Suprapubic skin (tissue), 4 donors: Measurements from ENCODE around the gene IGLL5. TPM values are rescaled to one million over a fixed set of nuclear protein-coding genes. Genes with fewer than 3 reads are reported as not detected.

Experiments used
- DNase-seq, 2 donors: peaks; one replicate each; pipeline ENCODE4 v3.0.0-alpha.2; 2019; ENCODE audit warnings: low spot score in 2 of 2
- H3K27ac ChIP-seq: fragments of 200-600 bp; sonication (generic); one replicate; pipeline ENCODE4 v1.5.1; 2019
- H3K27me3 ChIP-seq: fragments of 200-600 bp; sonication (generic); one replicate; pipeline ENCODE4 v1.5.1; 2019
- H3K36me3 ChIP-seq: fragments of 200-600 bp; sonication (generic); one replicate; pipeline ENCODE4 v1.5.1; 2019
- H3K4me1 ChIP-seq: fragments of 200-600 bp; sonication (generic); one replicate; pipeline ENCODE4 v1.5.1; 2019
- H3K4me3 ChIP-seq: fragments of 200-600 bp; sonication (generic); one replicate; pipeline ENCODE4 v1.5.1; 2019; ENCODE audit warnings: mild to moderate bottlenecking
- H3K9me3 ChIP-seq: fragments of 200-600 bp; sonication (generic); one replicate; pipeline ENCODE4 v1.5.1; 2019
- EP300 ChIP-seq: sonication (generic); formaldehyde crosslinking; IDR thresholded peaks from one replicate; pipeline ENCODE4 v1.6.1; 2017; ENCODE audit warnings: antibody characterized with exemption
- POLR2A ChIP-seq, 2 donors: fragments of 450-650 bp; IDR thresholded peaks; one replicate each; pipeline ENCODE4 v1.6.1; 2017; ENCODE audit warnings: antibody characterized with exemption in 2 of 2, mild to moderate bottlenecking in 2 of 2, moderate library complexity in 2 of 2
- POLR2AphosphoS5 ChIP-seq, 3 donors: sonication (generic); formaldehyde crosslinking; IDR thresholded peaks; one replicate each; pipeline ENCODE4 v1.6.1; 2017; ENCODE audit warnings: antibody characterized with exemption in 3 of 3
- WGBS: methylation state at CpG from one replicate; pipeline ENCODE4 v1.1.5; 2018; 5-methylcytosine and 5-hydroxymethylcytosine counted together
- total RNA-seq, 4 donors: library from RNA; depleted of rRNA; stranded (reverse); fragments of >200 nt; gene quantifications; one replicate each; pipeline ENCODE4 v1.1.0, GENCODE V29; 2016
- TF ChIP-seq, protein P1 (sequence below), 2 donors: fragments of 200-600 bp in 1 of 2; fragments of 450-650 bp in 1 of 2; sonication (generic) in 1 of 2; IDR thresholded peaks; one replicate each; pipeline ENCODE4 v1.5.1; 2016 to 2019; ENCODE audit warnings: antibody characterized with exemption in 2 of 2, mild to moderate bottlenecking in 1 of 2, moderate library complexity in 1 of 2

IGLL5 gene
- total RNA-seq, 4 donors from 2014 or later: not detected

- H3K4me3 ChIP-seq: no peak overlapping the region
- TF ChIP-seq, protein P1, sequence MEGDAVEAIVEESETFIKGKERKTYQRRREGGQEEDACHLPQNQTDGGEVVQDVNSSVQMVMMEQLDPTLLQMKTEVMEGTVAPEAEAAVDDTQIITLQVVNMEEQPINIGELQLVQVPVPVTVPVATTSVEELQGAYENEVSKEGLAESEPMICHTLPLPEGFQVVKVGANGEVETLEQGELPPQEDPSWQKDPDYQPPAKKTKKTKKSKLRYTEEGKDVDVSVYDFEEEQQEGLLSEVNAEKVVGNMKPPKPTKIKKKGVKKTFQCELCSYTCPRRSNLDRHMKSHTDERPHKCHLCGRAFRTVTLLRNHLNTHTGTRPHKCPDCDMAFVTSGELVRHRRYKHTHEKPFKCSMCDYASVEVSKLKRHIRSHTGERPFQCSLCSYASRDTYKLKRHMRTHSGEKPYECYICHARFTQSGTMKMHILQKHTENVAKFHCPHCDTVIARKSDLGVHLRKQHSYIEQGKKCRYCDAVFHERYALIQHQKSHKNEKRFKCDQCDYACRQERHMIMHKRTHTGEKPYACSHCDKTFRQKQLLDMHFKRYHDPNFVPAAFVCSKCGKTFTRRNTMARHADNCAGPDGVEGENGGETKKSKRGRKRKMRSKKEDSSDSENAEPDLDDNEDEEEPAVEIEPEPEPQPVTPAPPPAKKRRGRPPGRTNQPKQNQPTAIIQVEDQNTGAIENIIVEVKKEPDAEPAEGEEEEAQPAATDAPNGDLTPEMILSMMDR (IDR thresholded peaks at IDR 0.05): no peak
- TF ChIP-seq EP300 (no peak), POLR2A (IDR thresholded peaks at IDR 0.05) (no peak), POLR2AphosphoS5 (IDR thresholded peaks at IDR 0.05) (no peak)
- H3K4me1 ChIP-seq: no peaks in the 10 kb centered on the region
- 68% methylated on average over 5 of the region's 5 CpGs for WGBS
- no peak overlapping the region for H3K27ac ChIP-seq
- H3K36me3 ChIP-seq: no peaks in the 10 kb centered on the region
- no peaks in the 10 kb centered on the region for H3K27me3 ChIP-seq
- no peak for DNase-seq
- no peaks in the 10 kb centered on the region for H3K9me3 ChIP-seq
Observed at GRCh38 chr22:22913989-22914388, 26.4 kb downstream of the IGLL5 start.

GRCh38 chr22:22914726-22915669 is 27.4 kb downstream of the IGLL5 start:
- H3K4me1 ChIP-seq: no peaks in the 10 kb centered on the region
- H3K27ac ChIP-seq: no peak overlapping the region
- TF ChIP-seq, protein P1 (IDR thresholded peaks at IDR 0.05): no peak
- TF ChIP-seq POLR2A (IDR thresholded peaks at IDR 0.05): no peak
- no peak for TF ChIP-seq EP300
- TF ChIP-seq POLR2AphosphoS5 (IDR thresholded peaks at IDR 0.05): no peak
- no peak for DNase-seq
- no peaks in the 10 kb centered on the region for H3K27me3 ChIP-seq
- H3K36me3 ChIP-seq: no peaks in the 10 kb centered on the region
- no peak overlapping the region for H3K4me3 ChIP-seq
- no peaks in the 10 kb centered on the region for H3K9me3 ChIP-seq
- 81% methylated on average over 9 of the region's 11 CpGs for WGBS

GRCh38 chr22:22915670-22916035 is 28.0 kb downstream of the IGLL5 start:
- no peak overlapping the region for H3K27ac ChIP-seq
- H3K36me3 ChIP-seq: no peaks in the 10 kb centered on the region
- H3K4me1 ChIP-seq: no peaks in the 10 kb centered on the region
- TF ChIP-seq POLR2AphosphoS5 (IDR thresholded peaks at IDR 0.05) (no peak), POLR2A (IDR thresholded peaks at IDR 0.05) (no peak), EP300 (no peak)
- TF ChIP-seq, protein P1 (IDR thresholded peaks at IDR 0.05): no peak
- DNase-seq: no peak
- no peaks in the 10 kb centered on the region for H3K27me3 ChIP-seq
- H3K9me3 ChIP-seq: no peaks in the 10 kb centered on the region
- no peak overlapping the region for H3K4me3 ChIP-seq
- 76% methylated on average over 6 of the region's 6 CpGs for WGBS

DNA sequence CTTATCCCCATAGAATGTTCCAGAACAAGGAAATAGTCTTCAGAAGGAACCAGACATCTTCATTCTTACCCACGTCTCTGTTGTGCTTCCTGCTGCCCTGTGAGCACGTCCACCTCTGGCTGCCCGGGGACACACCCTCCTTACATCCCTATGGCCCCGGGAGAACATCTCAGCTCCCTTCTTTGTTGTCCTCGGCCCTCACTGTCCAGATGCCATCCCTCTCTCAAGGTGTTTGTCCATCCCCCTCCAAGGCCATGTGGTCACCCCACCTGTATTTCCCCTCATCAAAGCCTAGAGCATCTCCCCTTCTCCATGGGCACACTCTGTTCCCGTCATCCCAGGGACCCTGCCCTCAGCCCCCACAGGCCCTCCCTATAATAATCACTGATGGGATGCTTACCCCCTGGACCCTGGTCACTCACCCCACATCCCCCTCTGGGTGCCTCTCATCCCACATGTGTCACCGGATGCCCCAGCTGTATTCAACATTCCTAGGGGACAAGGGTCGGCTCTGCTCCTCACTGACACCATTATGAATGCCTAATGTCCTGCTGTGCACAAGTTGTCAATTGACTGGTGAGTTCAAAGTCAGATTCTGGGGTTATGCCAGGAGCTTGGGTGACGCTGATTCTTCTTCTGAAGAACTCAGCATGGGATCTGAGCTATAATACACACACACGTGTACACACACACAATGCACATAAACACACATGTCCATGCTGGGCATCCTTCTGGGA is 28.8 kb downstream of the IGLL5 start:
- 77% methylated on average over 10 of the region's 10 CpGs for WGBS
- Histone ChIP-seq H3K27me3 (no peaks in the 10 kb centered on the region), H3K4me1 (no peaks in the 10 kb centered on the region), H3K27ac (no peak overlapping the region), H3K9me3 (no peaks in the 10 kb centered on the region), H3K36me3 (no peaks in the 10 kb centered on the region), H3K4me3 (no peak overlapping the region)
- no peak for DNase-seq
- no peak for TF ChIP-seq POLR2AphosphoS5 (IDR thresholded peaks at IDR 0.05)
- TF ChIP-seq, protein P1 (IDR thresholded peaks at IDR 0.05): no peak
- no peak for TF ChIP-seq POLR2A (IDR thresholded peaks at IDR 0.05)
- no peak for TF ChIP-seq EP300

GRCh38 chr22:22916952-22917290 is 29.3 kb downstream of the IGLL5 start:
- no peaks in the 10 kb centered on the region for H3K4me1 ChIP-seq
- no peak overlapping the region for H3K27ac ChIP-seq
- TF ChIP-seq, protein P1 (IDR thresholded peaks at IDR 0.05): no peak
- TF ChIP-seq POLR2AphosphoS5 (IDR thresholded peaks at IDR 0.05) (no peak), POLR2A (IDR thresholded peaks at IDR 0.05) (no peak), EP300 (no peak)
- DNase-seq: no peak
- no peak overlapping the region for H3K4me3 ChIP-seq
- no peaks in the 10 kb centered on the region for H3K27me3 ChIP-seq
- H3K9me3 ChIP-seq: no peaks in the 10 kb centered on the region
- WGBS: 77% methylated on average over 3 of the region's 3 CpGs
- no peaks in the 10 kb centered on the region for H3K36me3 ChIP-seq
